NCI-H146 (cell line): ENCODE data around the gene ENTPD2.
A peak's percentile ranks its signal among the peaks of the same experiment; 100 is the strongest.

Experiments used
- DNase-seq: peaks from one replicate; lab custom pipeline; 2025; lab: John Stamatoyannopoulos, UW

Gene ENTPD2

DNA sequence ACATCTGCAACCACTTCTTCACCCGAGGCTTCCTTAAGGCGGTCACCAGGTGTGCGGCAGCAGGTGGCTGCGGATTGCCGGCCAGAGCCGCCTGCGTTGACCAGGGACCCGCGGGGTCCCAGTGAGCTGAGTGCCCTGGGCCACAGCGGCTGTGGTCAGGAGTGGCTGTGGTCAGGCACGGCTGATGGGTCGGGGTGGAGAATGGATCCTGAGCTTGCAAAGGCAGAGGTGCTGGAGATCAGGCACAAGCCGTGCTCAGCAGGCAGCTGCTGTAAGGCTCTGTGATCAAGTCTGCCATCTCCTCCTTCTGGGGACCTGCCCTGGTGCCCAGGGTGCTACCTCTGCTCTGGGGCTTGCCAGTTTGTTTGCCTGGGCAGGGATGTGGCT is 25.5 kb upstream of the ENTPD2 start:
- no peak for DNase-seq

GRCh38 chr9:137078701-137079400 is 25.0 kb upstream of the ENTPD2 start:
- DNase-seq, result no peak

GRCh38 chr9:137077758-137078693 is 24.2 kb upstream of the ENTPD2 start:
- DNase-seq, result peak; percentile 18

DNA sequence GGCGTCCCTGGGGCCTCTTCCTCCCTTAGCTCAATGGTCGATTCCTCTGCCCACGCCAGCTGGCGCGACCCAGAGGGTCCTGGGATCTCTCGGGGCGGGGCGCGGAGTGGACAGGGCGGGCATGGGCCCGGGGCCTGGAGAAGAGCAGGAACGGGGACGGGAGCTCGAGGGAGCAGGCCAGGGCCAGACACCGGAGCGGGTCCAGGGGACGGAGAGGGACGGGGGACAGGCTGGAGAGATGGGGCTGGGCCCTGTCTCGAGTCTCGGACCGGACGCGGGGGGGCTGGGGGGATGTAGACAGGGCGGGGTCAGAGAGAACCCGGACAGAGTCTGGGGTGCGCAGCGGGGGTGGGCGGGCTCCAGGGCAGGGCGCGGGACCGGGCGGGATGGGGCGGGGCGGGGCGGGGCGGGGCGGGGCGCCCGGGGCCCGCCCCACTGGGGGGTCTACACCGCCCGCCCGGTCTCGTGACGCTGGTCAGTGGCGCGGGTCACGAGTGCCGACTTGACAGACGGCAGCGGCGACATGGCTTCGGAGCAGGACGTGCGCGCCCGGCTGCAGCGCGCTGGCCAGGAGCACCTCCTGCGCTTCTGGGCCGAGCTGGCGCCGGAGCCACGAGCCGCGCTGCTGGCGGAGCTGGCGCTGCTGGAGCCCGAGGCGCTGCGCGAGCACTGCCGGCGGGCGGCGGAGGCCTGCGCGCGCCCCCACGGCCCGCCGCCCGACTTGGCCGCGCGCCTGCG is 23.3 kb upstream of the ENTPD2 start, which contains the start of gene UAP1L1:
UAP1L1 (plus strand) TSS at position 508 of the 738 bp plus-strand sequence; CDS start at position 524, 16 bp downstream.
- peak; percentile 51 for DNase-seq

- no peak for DNase-seq
Observed at GRCh38 chr9:137076636-137077009, 22.8 kb upstream of the ENTPD2 start.

GRCh38 chr9:137075275-137075775 is 21.5 kb upstream of the ENTPD2 start:
- no peak for DNase-seq

DNA sequence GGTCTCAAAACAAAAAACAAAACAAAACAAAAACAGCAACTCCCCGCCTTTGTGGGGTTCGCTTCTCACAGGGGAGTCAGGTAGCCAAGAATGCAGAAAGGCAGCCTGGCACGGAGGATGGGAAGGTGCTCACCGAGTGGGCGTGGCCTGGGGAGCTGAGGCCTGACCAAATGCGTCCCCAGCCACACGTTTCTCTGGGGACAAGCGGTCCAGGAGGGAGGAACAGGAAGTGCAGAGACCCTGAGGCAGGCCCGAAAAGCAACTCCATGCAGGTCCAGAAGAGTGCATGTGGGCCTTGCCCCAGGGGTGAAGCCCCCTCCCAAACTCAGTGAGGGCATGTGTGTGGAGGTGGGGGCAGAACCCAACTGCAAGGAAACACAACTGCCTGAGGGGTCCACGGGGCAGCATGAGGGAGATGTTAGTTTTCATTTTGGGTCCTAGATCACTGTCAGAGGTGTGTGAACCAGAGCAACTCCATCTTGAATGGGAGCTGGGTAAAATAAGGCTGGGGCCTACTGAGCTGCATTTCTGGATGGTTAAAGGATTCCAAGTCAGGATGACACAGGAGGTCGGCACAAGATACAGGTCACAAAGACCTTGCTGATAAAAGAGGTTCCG is 20.9 kb upstream of the ENTPD2 start:
- no peak for DNase-seq

DNA sequence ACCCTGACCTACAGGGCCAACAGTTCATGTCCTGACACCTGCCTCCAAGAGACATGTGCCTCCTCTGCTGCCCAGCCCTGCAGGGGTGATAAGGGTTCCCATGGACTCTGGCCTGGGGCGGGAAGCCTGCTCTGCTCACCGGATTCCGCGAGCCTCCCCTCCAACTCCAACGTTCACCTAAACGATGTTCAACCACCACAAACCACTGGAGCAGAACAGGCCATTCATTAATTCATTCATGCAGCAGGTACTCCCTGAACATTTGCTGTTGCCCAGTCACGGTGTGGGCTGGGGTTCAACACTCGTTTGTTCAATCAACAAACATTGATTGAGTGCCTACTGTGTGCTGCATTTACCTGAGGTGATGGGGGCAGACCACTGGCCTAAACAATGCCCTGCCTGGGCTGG is 20.1 kb upstream of the ENTPD2 start:
- no peak for DNase-seq

GRCh38 chr9:137071282-137071681 is 17.4 kb upstream of the ENTPD2 start:
- DNase-seq, result no peak

DNA sequence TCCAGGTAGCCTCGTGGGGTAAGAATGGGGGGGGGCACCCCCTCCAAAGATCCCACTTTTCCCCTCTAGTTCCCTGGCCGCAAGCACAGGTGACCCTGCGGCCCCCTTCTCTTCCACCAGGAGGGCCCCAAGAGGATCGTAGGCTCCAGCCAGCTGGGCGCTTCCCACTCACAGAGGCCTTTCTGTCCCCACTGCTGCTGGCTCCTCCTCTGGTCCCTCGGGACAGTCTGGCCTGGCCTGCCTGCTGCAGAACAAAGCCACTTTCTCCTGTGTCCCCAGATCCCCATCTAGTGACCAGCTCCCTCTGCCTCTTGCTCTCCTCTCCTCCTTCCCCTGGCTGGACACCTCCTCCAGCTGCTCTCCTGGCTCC is 17.0 kb upstream of the ENTPD2 start:
- peak; percentile 49 for DNase-seq

- DNase-seq, result peak; percentile 94
Observed at GRCh38 chr9:137070201-137070905, 16.5 kb upstream of the ENTPD2 start, which contains the start of gene SAPCD2. Gene SAPCD2 (minus strand): TSS chr9:137070557. CDS start chr9:137070460, 97 bp downstream.

DNA sequence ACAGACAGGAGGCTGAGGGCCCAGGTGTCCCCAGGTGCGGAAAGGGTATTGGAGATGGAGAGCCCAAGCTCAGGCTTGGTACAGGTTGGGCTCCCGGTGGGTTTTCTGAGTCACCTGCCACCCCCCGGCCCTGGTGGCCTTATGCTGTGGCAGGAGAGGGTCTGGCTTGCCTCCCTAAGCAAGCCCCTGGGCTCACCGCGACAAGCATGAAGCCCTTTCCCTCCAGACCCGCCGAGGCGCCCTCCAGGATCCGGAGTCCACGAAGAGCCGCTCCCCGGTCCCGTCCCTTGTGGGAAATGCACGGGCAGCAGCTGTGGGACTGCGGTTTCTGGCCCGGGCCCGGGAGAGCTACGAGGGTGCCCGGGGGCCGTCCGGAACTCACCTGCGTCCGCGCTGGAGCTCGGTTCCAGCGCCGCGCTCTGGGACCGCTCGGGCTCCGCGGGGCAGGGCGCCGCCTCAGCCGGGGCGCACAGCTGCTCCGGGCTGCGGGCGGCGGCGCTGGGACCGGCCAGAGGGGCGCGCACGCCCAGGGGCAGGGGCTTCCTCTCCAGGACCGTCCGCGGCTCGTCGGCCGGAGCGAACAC is 15.7 kb upstream of the ENTPD2 start:
- peak; percentile 35 for DNase-seq

DNA sequence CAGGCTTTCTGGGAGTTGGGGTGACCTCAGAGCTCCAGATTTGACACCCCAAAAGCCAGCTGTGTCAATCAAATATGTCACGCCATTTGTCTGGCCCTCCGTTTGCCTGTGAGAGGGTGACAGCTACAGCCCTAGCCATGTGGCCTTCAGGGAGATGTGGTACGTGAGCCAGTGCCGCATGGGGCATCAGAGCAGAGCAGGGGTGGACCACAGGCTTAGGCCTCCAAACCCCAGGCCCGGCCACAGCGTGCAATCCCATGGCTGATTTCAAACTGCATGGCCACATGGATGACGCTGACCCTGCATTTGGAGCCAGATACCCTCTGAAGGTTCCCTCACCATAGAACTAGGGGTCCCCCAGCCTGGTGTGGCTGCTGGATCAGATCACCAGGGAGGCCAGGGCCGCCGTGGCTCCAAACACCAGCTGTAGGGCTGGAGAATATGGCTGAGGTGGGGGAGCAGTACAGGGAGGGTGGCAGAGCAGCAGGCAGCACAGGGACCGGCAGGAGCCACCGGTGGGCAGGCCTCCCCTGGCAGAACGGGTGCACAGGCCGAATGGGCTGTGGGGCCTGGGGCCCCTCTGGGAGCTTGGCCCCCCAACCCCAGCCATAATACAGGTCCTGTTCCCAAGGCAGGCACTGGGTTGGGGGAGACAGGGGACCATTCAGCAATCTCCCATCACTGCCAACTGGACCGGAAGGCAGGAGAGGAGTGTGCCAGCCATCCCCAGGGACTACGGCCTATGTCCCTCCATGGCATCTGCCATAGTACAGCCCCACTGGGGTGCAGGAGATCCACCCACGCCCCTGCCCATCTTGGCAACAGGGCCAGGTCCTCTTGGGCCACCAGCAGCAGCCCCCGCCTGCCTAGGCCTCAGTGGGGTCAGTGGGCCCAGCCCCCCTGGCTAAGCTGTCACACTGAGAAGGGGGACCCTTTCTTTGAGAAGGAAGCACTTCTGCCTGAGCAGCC is 15.0 kb upstream of the ENTPD2 start:
- no peak for DNase-seq

GRCh38 chr9:137067860-137068538 is 14.1 kb upstream of the ENTPD2 start:
- DNase-seq, result peak; percentile 70

GRCh38 chr9:137066096-137066861 is 12.4 kb upstream of the ENTPD2 start:
- DNase-seq, result no peak

- no peak for DNase-seq
Observed at GRCh38 chr9:137065336-137065967, 11.6 kb upstream of the ENTPD2 start.

- DNase-seq, result no peak
Observed at GRCh38 chr9:137064880-137065164, 11.0 kb upstream of the ENTPD2 start.
